IMR-90 (cell line): ENCODE results near the gene CRYBA2. TPM values are rescaled to one million over a fixed set of nuclear protein-coding genes. Genes with fewer than 3 reads are reported as not detected.

Experiments
- ATAC-seq: fragments of 200-7000 bp; cut with Tn5 transposase; 2 replicates; pipeline ENCODE4 v1.9.1; 2020; ENCODE audit warnings: low read depth, mild to moderate bottlenecking, moderate library complexity
- BruUV-seq: library from RNA; stranded (reverse); fragments of 400-500 nt; replicated peaks from 2 replicates; lab custom pipeline; 2021; lab: Mats Ljungman, UMichigan
- CTCF ChIA-PET: fragments of 300-600 bp; formaldehyde crosslinking; extraction: SDS; loops from one replicate; lab custom pipeline; 2021; ENCODE audit warnings: antibody characterized with exemption; lab: Yijun Ruan, JAX
- POLR2A ChIA-PET: fragments of 300-600 bp; sonication (Branson Sonifier 250); formaldehyde crosslinking; loops from one replicate; lab custom pipeline; 2022; ENCODE audit warnings: antibody characterized with exemption; ENCODE audit not compliant: unreplicated experiment; lab: Charles Lee
- DNase-seq: peaks from one replicate; pipeline ENCODE4 v3.0.0; 2013
- H2AFZ ChIP-seq: replicated peaks from 2 replicates; pipeline ENCODE3; 2013; ENCODE audit warnings: low read length, mild to moderate bottlenecking; ENCODE audit not compliant: poor library complexity
- H2AK5ac ChIP-seq: 2 replicates; pipeline ENCODE4 v1.6.1; 2013; ENCODE audit warnings: low read depth, low read length, inconsistent platforms
- H2AK9ac ChIP-seq: replicated peaks from 2 replicates; pipeline ENCODE3; 2013; ENCODE audit warnings: mild to moderate bottlenecking, low read depth, low read length, moderate library complexity; ENCODE audit not compliant: poor library complexity
- H2BK120ac ChIP-seq: 2 replicates; pipeline ENCODE4 v1.6.1; 2013; ENCODE audit warnings: low read depth, low read length, inconsistent platforms
- H2BK15ac ChIP-seq: 3 replicates; pipeline ENCODE4 v1.6.1; 2013; ENCODE audit warnings: low read depth, low read length, inconsistent platforms
- H2BK20ac ChIP-seq: 2 replicates; pipeline ENCODE4 v1.6.1; 2013; ENCODE audit warnings: low read depth, mild to moderate bottlenecking, inconsistent platforms, low read length, moderate library complexity
- H2BK5ac ChIP-seq: 2 replicates; pipeline ENCODE4 v1.6.1; 2013; ENCODE audit warnings: mild to moderate bottlenecking, low read depth, low read length, inconsistent platforms; ENCODE audit not compliant: poor library complexity, severe bottlenecking
- H3K14ac ChIP-seq: replicated peaks from 2 replicates; pipeline ENCODE4 v1.6.1; 2013; ENCODE audit warnings: low read depth, low read length, inconsistent platforms
- H3K18ac ChIP-seq: 2 replicates; pipeline ENCODE4 v1.6.1; 2013; ENCODE audit warnings: low read depth, low read length, control low read depth
- H3K23ac ChIP-seq: 2 replicates; pipeline ENCODE4 v1.6.1; 2013; ENCODE audit warnings: low read depth, low read length, inconsistent platforms
- H3K27ac ChIP-seq: 2 replicates; pipeline ENCODE4 v1.5.1; 2013; ENCODE audit warnings: mild to moderate bottlenecking, control low read depth, low read length; ENCODE audit not compliant: insufficient read depth
- H3K27me3 ChIP-seq: 2 replicates; pipeline ENCODE4 v1.6.1; 2013; ENCODE audit warnings: low read length; ENCODE audit not compliant: control insufficient read depth, insufficient read depth
- H3K36me3 ChIP-seq: 2 replicates; pipeline ENCODE4 v1.6.1; 2013; ENCODE audit warnings: low read length, mixed read lengths; ENCODE audit not compliant: control insufficient read depth, insufficient read depth
- H3K4ac ChIP-seq: 2 replicates; pipeline ENCODE4 v1.6.1; 2013; ENCODE audit warnings: low read depth, low read length, inconsistent platforms
- H3K4me1 ChIP-seq: 2 replicates; pipeline ENCODE4 v1.6.1; 2013; ENCODE audit warnings: low read length, mixed read lengths; ENCODE audit not compliant: control insufficient read depth, insufficient read depth
- H3K4me2 ChIP-seq: 2 replicates; pipeline ENCODE4 v1.6.1; 2013; ENCODE audit warnings: low read depth, mild to moderate bottlenecking, control low read depth, low read length, moderate library complexity
- H3K4me3 ChIP-seq: 2 replicates; pipeline ENCODE4 v1.5.1; 2013; ENCODE audit warnings: low read depth, mild to moderate bottlenecking, control low read depth, low read length, moderate library complexity; ENCODE audit not compliant: insufficient read depth
- H3K56ac ChIP-seq: 2 replicates; pipeline ENCODE4 v1.6.1; 2013; ENCODE audit warnings: low read length, inconsistent platforms; ENCODE audit not compliant: insufficient read depth; ENCODE audit errors: extremely low read depth
- H3K79me1 ChIP-seq, 2 experiments: 2 replicates each; pipeline ENCODE4 v1.6.1; 2013; ENCODE audit warnings: low read length in 2 of 2, inconsistent platforms in 1 of 2, low read depth in 1 of 2
- H3K9ac ChIP-seq: 2 replicates; pipeline ENCODE4 v1.6.1; 2013; ENCODE audit warnings: low read depth, low read length, control low read depth
- H3K9me1 ChIP-seq: 2 replicates; pipeline ENCODE4 v1.6.1; 2013; ENCODE audit warnings: low read length, inconsistent platforms; ENCODE audit not compliant: insufficient read depth
- H3K9me3 ChIP-seq: 2 replicates; pipeline ENCODE4 v1.6.1; 2013; ENCODE audit warnings: low read length; ENCODE audit not compliant: control insufficient read depth, insufficient read depth
- H4K20me1 ChIP-seq: 2 replicates; pipeline ENCODE4 v1.6.1; 2013; ENCODE audit warnings: low read length, inconsistent platforms; ENCODE audit not compliant: insufficient read depth
- H4K5ac ChIP-seq: 2 replicates; pipeline ENCODE4 v1.6.1; 2013; ENCODE audit warnings: mild to moderate bottlenecking, low read depth, low read length, control low read depth
- H4K8ac ChIP-seq, 2 experiments: 2 replicates each; pipeline ENCODE4 v1.6.1; 2013; ENCODE audit warnings: low read depth in 2 of 2, low read length in 2 of 2, control low read depth in 1 of 2, inconsistent platforms in 1 of 2
- H4K91ac ChIP-seq: 2 replicates; pipeline ENCODE4 v1.6.1; 2013; ENCODE audit warnings: low read depth, low read length, inconsistent platforms; ENCODE audit not compliant: insufficient read depth
- RAD21 ChIP-seq: IDR thresholded peaks from 2 replicates; pipeline ENCODE4 v1.6.1; 2012; ENCODE audit warnings: low read length, improper control_type of control experiment
- WGBS, 2 experiments: methylation state at CpG; one replicate each; pipeline versions ENCODE4 v1.1.5 to v1.1.7; 2013; ENCODE audit warnings: missing lambda C conversion rate in 2 of 2; ENCODE audit not compliant: insufficient read length in 1 of 2; ENCODE audit errors: extremely low coverage in 2 of 2; 5-methylcytosine and 5-hydroxymethylcytosine counted together
- dilution Hi-C: fragments of 300-500 bp; cut with HindIII; formaldehyde crosslinking; loops from one replicate; pipeline ENCODE4 v1.14.3; 2018; ENCODE audit warnings: low sequenced_read_pairs; ENCODE audit not compliant: unreplicated experiment
- in situ Hi-C: fragments of 300-500 bp; cut with MboI; formaldehyde crosslinking; loops from 3 replicates; pipeline ENCODE4 v1.14.3; 2019; ENCODE audit warnings: low sequenced_read_pairs, inconsistent platforms, mixed read lengths
- intact Hi-C: fragments of 100-400 bp; cut with micrococcal nuclease; formaldehyde crosslinking; loops from 2 replicates; pipeline ENCODE4 v1.10.0; 2022
- polyA plus RNA-seq, 3 experiments: library from polyadenylated mRNA; depleted of rRNA; stranded (reverse); fragments of >200 nt; gene quantifications; 2 replicates each; pipeline ENCODE4 v1.2.3, GENCODE V29; 2012; ENCODE audit warnings: low replicate concordance in 1 of 3
- total RNA-seq: library from RNA; depleted of rRNA; stranded (reverse); fragments of >200 nt; gene quantifications from 2 replicates; pipeline ENCODE4 v1.2.3, GENCODE V29; 2012

The CRYBA2 gene
- total and polyA plus RNA-seq, 2 of the 4 experiments (the other 2 are of a cell fraction) = not detected

DNA sequence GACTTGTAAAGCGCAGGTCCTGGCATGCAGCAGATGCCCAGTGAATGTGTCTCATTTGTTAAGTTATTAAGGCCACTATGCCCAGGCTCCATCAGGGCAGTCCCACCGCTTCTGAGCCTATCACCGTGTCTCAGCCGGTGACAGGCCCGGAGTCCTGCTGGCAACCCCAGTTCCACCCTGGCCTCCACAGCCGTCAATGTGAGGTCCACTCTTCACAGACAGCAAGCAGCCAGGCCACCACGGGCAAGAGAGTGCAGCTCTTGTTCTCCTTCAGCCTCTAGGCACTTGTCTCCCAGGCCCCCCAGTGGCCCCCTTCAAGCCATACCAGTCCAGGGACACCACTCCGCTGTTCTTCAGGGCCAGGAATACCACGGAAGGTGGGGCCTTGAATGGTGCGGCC is 25.5 kb upstream of the CRYBA2 start:
- H2BK15ac ChIP-seq = no peak overlapping the region
- H3K14ac ChIP-seq = no peak overlapping the region
- intact Hi-C loops (no loop called here), in situ Hi-C loops (no loop called here), dilution Hi-C loops (no loop called here)
- no peaks in the 10 kb centered on the region for H3K9me3 ChIP-seq
- H2AK5ac ChIP-seq = no peak overlapping the region
- no peak overlapping the region for H3K18ac ChIP-seq
- no peaks in the 10 kb centered on the region for H3K79me1 ChIP-seq
- no peak overlapping the region for H2BK5ac ChIP-seq
- no peak overlapping the region for H3K4ac ChIP-seq
- WGBS, 2 experiments = 80% methylated on average over 3 of the region's 10 CpGs; no CpG with 5 or more reads in 1 of the 2 experiments
- peaks cover 3% of the 10 kb centered on the region; the same call in 1 of the 2 replicates for H3K9me1 ChIP-seq
- ChIA-PET POLR2A (no interaction called here), CTCF (no interaction called here)
- H4K5ac ChIP-seq = no peak overlapping the region
- TF ChIP-seq RAD21 = no peak
- H3K4me3 ChIP-seq = no peak overlapping the region
- H3K4me1 ChIP-seq = no peaks in the 10 kb centered on the region
- no peak overlapping the region for H3K23ac ChIP-seq
- H4K8ac ChIP-seq = no peak overlapping the region
- H2AK9ac ChIP-seq = no peak overlapping the region
- no peak overlapping the region for H3K9ac ChIP-seq
- DNase-seq = no peak
- H2BK120ac ChIP-seq = no peak overlapping the region
- no peak overlapping the region for H3K56ac ChIP-seq
- H3K27me3 ChIP-seq = peaks cover 70% of the 10 kb centered on the region
- no peak overlapping the region for H2AFZ ChIP-seq
- H3K36me3 ChIP-seq = no peaks in the 10 kb centered on the region
- H4K91ac ChIP-seq = no peak overlapping the region
- no peak for ATAC-seq
- no peak overlapping the region for H3K4me2 ChIP-seq
- H2BK20ac ChIP-seq = no peak overlapping the region
- no TSS peak for BruUV-seq
- no peak overlapping the region for H3K27ac ChIP-seq
- no peaks in the 10 kb centered on the region for H4K20me1 ChIP-seq
